Panc1 (cell line): ENCODE measurements around the gene ANKMY1. TPM values are rescaled to one million over a fixed set of nuclear protein-coding genes. Genes with fewer than 3 reads are reported as not detected.

Source experiments
- ATAC-seq: fragments of 200-7000 bp; cut with Tn5 transposase; 2 replicates; pipeline ENCODE4 v1.9.1; 2020; ENCODE audit warnings: mild to moderate bottlenecking, moderate library complexity
- BruUV-seq: library from RNA; stranded (reverse); fragments of 400-500 nt; replicated peaks from 2 replicates; lab custom pipeline; 2021; lab: Mats Ljungman, UMichigan
- CTCF ChIA-PET: fragments of 300-600 bp; sonication (Branson Sonifier 250); formaldehyde crosslinking; loops from one replicate; lab custom pipeline; 2022; ENCODE audit warnings: antibody characterized with exemption; lab: Charles Lee
- POLR2A ChIA-PET: fragments of 300-600 bp; sonication (Branson Sonifier 250); formaldehyde crosslinking; loops from one replicate; lab custom pipeline; 2022; ENCODE audit warnings: antibody characterized with exemption; lab: Charles Lee
- DNase-seq: peaks from one replicate; pipeline ENCODE4 v3.0.0-alpha.2; 2010; ENCODE audit warnings: low read depth, low spot score
- H3K27ac ChIP-seq: 2 replicates; pipeline ENCODE4 v1.5.1; 2011; ENCODE audit warnings: mild to moderate bottlenecking, low read length, inconsistent platforms
- H3K27me3 ChIP-seq: fragments of 200-500 bp; sonication (Bioruptor generic); 2 replicates; pipeline ENCODE4 v1.6.0; 2014; ENCODE audit warnings: low read length, inconsistent platforms; ENCODE audit not compliant: control insufficient read depth, insufficient read depth
- H3K36me3 ChIP-seq: fragments of 200-500 bp; sonication (Bioruptor generic); 2 replicates; pipeline ENCODE4 v1.5.1; 2014; ENCODE audit warnings: inconsistent platforms, mild to moderate bottlenecking, low read length, moderate library complexity; ENCODE audit not compliant: control insufficient read depth, insufficient read depth
- H3K4me1 ChIP-seq: 2 replicates; pipeline ENCODE4 v1.5.1; 2011; ENCODE audit warnings: inconsistent platforms, mild to moderate bottlenecking, low read length, moderate library complexity; ENCODE audit not compliant: control insufficient read depth, insufficient read depth
- H3K4me3 ChIP-seq, 2 experiments: 2 replicates each; pipeline ENCODE4 v1.5.1; 2011 to 2012; ENCODE audit warnings: low read depth in 2 of 2, low read length in 2 of 2, mild to moderate bottlenecking in 2 of 2, inconsistent platforms in 1 of 2, moderate library complexity in 1 of 2
- H3K9me3 ChIP-seq: fragments of 200-500 bp; sonication (Bioruptor generic); 2 replicates; pipeline ENCODE4 v1.5.1; 2014; ENCODE audit warnings: low read depth, mild to moderate bottlenecking, inconsistent platforms, low read length, moderate library complexity; ENCODE audit not compliant: control insufficient read depth, insufficient read depth
- POLR2AphosphoS5 ChIP-seq: IDR thresholded peaks from 2 replicates; pipeline ENCODE4 v1.6.1; 2012; ENCODE audit warnings: mild to moderate bottlenecking, low read depth, low read length, moderate library complexity
- SIN3A ChIP-seq: IDR thresholded peaks from 2 replicates; pipeline ENCODE4 v1.6.1; 2012; ENCODE audit warnings: low read depth, mild to moderate bottlenecking, low read length, moderate library complexity, borderline replicate concordance; ENCODE audit not compliant: insufficient read depth
- TCF7L2 ChIP-seq: IDR thresholded peaks from 2 replicates; pipeline ENCODE4 v1.6.1; 2011; ENCODE audit warnings: mild to moderate bottlenecking, low read depth, low read length, inconsistent platforms
- in situ Hi-C: cut with HindIII; loops from 2 replicates; pipeline ENCODE4 v1.10.0; 2016; ENCODE audit warnings: low sequenced_read_pairs, low pct_unique_long_range_greater_than_20kb
- intact Hi-C: fragments of 100-400 bp; cut with micrococcal nuclease; formaldehyde crosslinking; loops from one replicate; pipeline ENCODE4 v1.10.0; 2022; ENCODE audit not compliant: unreplicated experiment
- total RNA-seq: library from RNA; stranded (reverse); gene quantifications from one replicate; pipeline ENCODE4 v1.2.1, GENCODE V29; 2021; ENCODE audit not compliant: unreplicated experiment
- TF ChIP-seq, protein P1 (sequence below), 2 experiments: IDR thresholded peaks; 2 replicates each; pipeline ENCODE4 v1.6.1; 2011 to 2012; ENCODE audit warnings: low read depth in 2 of 2, control low read depth in 1 of 2, low read length in 1 of 2, mild to moderate bottlenecking in 1 of 2, moderate library complexity in 1 of 2; ENCODE audit not compliant: insufficient read depth in 1 of 2
- TF ChIP-seq, protein P2 (sequence below): fragments of 450-650 bp; IDR thresholded peaks from 2 replicates; pipeline ENCODE4 v1.5.1; 2017; ENCODE audit warnings: mild to moderate bottlenecking

ANKMY1 gene
- total RNA-seq, 1 experiment from 2014 or later = 19.5 TPM

DNA sequence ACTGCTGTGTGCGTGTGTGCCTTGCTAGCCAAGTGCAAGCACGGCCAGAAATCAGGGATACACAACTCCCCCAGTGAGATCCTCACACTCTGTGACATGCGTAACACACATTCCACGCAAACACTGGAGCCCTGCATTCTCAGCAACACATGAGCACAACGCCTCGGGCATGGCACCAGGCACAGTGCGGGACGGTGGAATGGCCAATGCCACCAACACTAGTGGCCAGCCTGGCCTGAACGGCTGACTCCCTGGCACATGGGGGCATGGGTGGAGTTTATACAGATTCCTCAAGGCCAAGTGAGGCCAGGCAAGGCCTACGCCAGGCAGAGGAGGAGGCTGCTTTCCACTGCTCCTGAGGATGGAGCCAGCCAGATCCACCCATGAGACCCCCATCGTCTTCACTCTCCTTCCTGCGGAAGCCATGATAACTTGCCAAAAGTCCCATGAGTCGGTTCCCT is 56.2 kb downstream of the ANKMY1 start:
- H3K27me3 ChIP-seq = no peaks in the 10 kb centered on the region
- H3K36me3 ChIP-seq = no peaks in the 10 kb centered on the region
- H3K9me3 ChIP-seq = no peaks in the 10 kb centered on the region
- ChIA-PET POLR2A (no interaction called here), CTCF (no interaction called here)
- TF ChIP-seq, protein P1, sequence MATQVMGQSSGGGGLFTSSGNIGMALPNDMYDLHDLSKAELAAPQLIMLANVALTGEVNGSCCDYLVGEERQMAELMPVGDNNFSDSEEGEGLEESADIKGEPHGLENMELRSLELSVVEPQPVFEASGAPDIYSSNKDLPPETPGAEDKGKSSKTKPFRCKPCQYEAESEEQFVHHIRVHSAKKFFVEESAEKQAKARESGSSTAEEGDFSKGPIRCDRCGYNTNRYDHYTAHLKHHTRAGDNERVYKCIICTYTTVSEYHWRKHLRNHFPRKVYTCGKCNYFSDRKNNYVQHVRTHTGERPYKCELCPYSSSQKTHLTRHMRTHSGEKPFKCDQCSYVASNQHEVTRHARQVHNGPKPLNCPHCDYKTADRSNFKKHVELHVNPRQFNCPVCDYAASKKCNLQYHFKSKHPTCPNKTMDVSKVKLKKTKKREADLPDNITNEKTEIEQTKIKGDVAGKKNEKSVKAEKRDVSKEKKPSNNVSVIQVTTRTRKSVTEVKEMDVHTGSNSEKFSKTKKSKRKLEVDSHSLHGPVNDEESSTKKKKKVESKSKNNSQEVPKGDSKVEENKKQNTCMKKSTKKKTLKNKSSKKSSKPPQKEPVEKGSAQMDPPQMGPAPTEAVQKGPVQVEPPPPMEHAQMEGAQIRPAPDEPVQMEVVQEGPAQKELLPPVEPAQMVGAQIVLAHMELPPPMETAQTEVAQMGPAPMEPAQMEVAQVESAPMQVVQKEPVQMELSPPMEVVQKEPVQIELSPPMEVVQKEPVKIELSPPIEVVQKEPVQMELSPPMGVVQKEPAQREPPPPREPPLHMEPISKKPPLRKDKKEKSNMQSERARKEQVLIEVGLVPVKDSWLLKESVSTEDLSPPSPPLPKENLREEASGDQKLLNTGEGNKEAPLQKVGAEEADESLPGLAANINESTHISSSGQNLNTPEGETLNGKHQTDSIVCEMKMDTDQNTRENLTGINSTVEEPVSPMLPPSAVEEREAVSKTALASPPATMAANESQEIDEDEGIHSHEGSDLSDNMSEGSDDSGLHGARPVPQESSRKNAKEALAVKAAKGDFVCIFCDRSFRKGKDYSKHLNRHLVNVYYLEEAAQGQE (IDR thresholded peaks at IDR 0.05; ENCODE audit: insufficient read depth in 1 of 2, low read depth in 2 of 2, low read length in 1 of 2) = no peak
- TF ChIP-seq SIN3A = no peak
- intact Hi-C loops = no loop called here
- H3K27ac ChIP-seq = no peak overlapping the region
- ATAC-seq (0 out of 2 replicates have a peak, but pooled peaks have one; percentile 16), DNase-seq (no peak)
- H3K4me1 ChIP-seq = no peaks in the 10 kb centered on the region
- in situ Hi-C loops = no loop called here
- BruUV-seq = no TSS peak
- H3K4me3 ChIP-seq = no peak overlapping the region

- H3K9me3 ChIP-seq = no peaks in the 10 kb centered on the region
- H3K27ac ChIP-seq = no peak overlapping the region
- CTCF ChIA-PET = no interaction called here
- no peaks in the 10 kb centered on the region for H3K4me1 ChIP-seq
- intact Hi-C loops (no loop called here), in situ Hi-C loops (no loop called here)
- ATAC-seq = 0 out of 2 replicates have a peak, but pooled peaks have one; percentile 27
- no peak for DNase-seq
- no TSS peak for BruUV-seq
- POLR2A ChIA-PET = no interaction called here
- H3K4me3 ChIP-seq = no peak overlapping the region
- TF ChIP-seq, protein P2, sequence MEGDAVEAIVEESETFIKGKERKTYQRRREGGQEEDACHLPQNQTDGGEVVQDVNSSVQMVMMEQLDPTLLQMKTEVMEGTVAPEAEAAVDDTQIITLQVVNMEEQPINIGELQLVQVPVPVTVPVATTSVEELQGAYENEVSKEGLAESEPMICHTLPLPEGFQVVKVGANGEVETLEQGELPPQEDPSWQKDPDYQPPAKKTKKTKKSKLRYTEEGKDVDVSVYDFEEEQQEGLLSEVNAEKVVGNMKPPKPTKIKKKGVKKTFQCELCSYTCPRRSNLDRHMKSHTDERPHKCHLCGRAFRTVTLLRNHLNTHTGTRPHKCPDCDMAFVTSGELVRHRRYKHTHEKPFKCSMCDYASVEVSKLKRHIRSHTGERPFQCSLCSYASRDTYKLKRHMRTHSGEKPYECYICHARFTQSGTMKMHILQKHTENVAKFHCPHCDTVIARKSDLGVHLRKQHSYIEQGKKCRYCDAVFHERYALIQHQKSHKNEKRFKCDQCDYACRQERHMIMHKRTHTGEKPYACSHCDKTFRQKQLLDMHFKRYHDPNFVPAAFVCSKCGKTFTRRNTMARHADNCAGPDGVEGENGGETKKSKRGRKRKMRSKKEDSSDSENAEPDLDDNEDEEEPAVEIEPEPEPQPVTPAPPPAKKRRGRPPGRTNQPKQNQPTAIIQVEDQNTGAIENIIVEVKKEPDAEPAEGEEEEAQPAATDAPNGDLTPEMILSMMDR = no peak
- TF ChIP-seq TCF7L2 (no peak), POLR2AphosphoS5 (no peak), SIN3A (no peak)
- TF ChIP-seq, protein P1 (IDR thresholded peaks at IDR 0.05; ENCODE audit: insufficient read depth in 1 of 2, low read depth in 2 of 2, low read length in 1 of 2) = no peak
- no peaks in the 10 kb centered on the region for H3K27me3 ChIP-seq
- H3K36me3 ChIP-seq = no peaks in the 10 kb centered on the region
Measured at GRCh38 chr2:240500561-240501423, 57.0 kb downstream of the ANKMY1 start.
